ENCODE results near the gene CCDC170. TPM values are rescaled to one million over a fixed set of nuclear protein-coding genes. Genes with fewer than 3 reads are reported as not detected.

Gene CCDC170
- total and polyA plus RNA-seq, 2 of the 8 experiments (the other 6 are each of a cell fraction or from before 2014, with no cell fraction given): 0.06 to 0.09 TPM

GRCh38 chr6:151566557-151566956 lies 72.7 kb downstream of the CCDC170 start (continued):
- TF ChIP-seq CHD7 (IDR thresholded peaks at IDR 0.05; ENCODE audit: insufficient replicate concordance, low read length) (no peak), CHD2 (IDR thresholded peaks at IDR 0.05; ENCODE audit: low read length) (no peak), KDM4A (IDR thresholded peaks at IDR 0.05; ENCODE audit: low read depth, low read length, severe bottlenecking) (no peak)
